Sigmoid colon (tissue), 4 donors: ENCODE measurements around the gene LDB2.

Experiments
- CTCF ChIP-seq, 4 experiments: fragments of 450-650 bp in 3 of 4; fragments of 200-600 bp in 1 of 4; IDR thresholded peaks; one replicate each; pipeline ENCODE4 v1.5.1; 2016 to 2019; ENCODE audit warnings: antibody characterized with exemption in 4 of 4, mild to moderate bottlenecking in 3 of 4, moderate library complexity in 2 of 4
- EP300 ChIP-seq, 4 donors: sonication (generic); formaldehyde crosslinking; IDR thresholded peaks; one replicate each; pipeline ENCODE4 v1.6.1; 2017; ENCODE audit warnings: antibody characterized with exemption in 4 of 4
- POLR2A ChIP-seq, 2 donors: fragments of 450-650 bp; IDR thresholded peaks; one replicate each; pipeline ENCODE4 v1.6.1; 2016; ENCODE audit warnings: antibody characterized with exemption in 2 of 2, mild to moderate bottlenecking in 2 of 2, moderate library complexity in 2 of 2

GRCh38 chr4:16866974-16867373 lies 31.5 kb downstream of the LDB2 start:
- TF ChIP-seq CTCF (IDR thresholded peaks at IDR 0.05) (no peak), EP300 (IDR thresholded peaks at IDR 0.05) (no peak), POLR2A (IDR thresholded peaks at IDR 0.05) (no peak)
